Ovary (tissue), 9 donors: ENCODE measurements around the gene TBPL2. TPM values are rescaled to one million over a fixed set of nuclear protein-coding genes. Genes with fewer than 3 reads are reported as not detected.
"Not testable (repeated sequence)": the region's sequence is repeated elsewhere in the genome, so short reads cannot be mapped to it uniquely, and the experiment has no call there.

Experiments used
- DNase-seq, 5 donors: peaks; one replicate each; pipeline ENCODE4 v3.0.0-alpha.2; 2019 to 2020
- H3K27ac ChIP-seq, 2 donors: fragments of 200-600 bp; one replicate each; pipeline versions ENCODE4 v1.5.1 to v1.8.0; 2019 to 2022
- H3K27me3 ChIP-seq: fragments of 200-600 bp; one replicate; pipeline ENCODE4 v1.8.0; 2022
- H3K36me3 ChIP-seq: fragments of 200-600 bp; sonication (generic); one replicate; pipeline ENCODE4 v1.5.1; 2019
- H3K4me1 ChIP-seq: one replicate; pipeline ENCODE4 v1.8.1; 2013; ENCODE audit warnings: mild to moderate bottlenecking, moderate library complexity; ENCODE audit not compliant: insufficient read depth
- H3K4me3 ChIP-seq: fragments of 200-600 bp; sonication (generic); one replicate; pipeline ENCODE4 v1.5.1; 2017
- H3K9me3 ChIP-seq, 2 donors: fragments of 200-600 bp in 1 of 2; sonication (generic) in 1 of 2; one replicate each; pipeline versions ENCODE4 v1.5.1 to v1.8.1; 2013 to 2019; ENCODE audit warnings: mild to moderate bottlenecking in 1 of 2, moderate library complexity in 1 of 2
- EP300 ChIP-seq: sonication (generic); formaldehyde crosslinking; IDR thresholded peaks from one replicate; pipeline ENCODE4 v1.6.1; 2017; ENCODE audit warnings: antibody characterized with exemption
- POLR2A ChIP-seq: fragments of 450-650 bp; IDR thresholded peaks from one replicate; pipeline ENCODE4 v1.6.1; 2017; ENCODE audit warnings: antibody characterized with exemption, mild to moderate bottlenecking, moderate library complexity
- WGBS, 3 donors: extraction: QIAGEN DNeasy Blood & Tissue Kit in 1 of 3; methylation state at CpG; one replicate each; pipeline versions ENCODE4 v1.1.5 to v1.1.7; 2013 to 2017; 5-methylcytosine and 5-hydroxymethylcytosine counted together
- intact Hi-C, 4 donors: fragments of 100-400 bp; cut with DNase I; formaldehyde crosslinking; loops; one replicate each; pipeline versions ENCODE4 v1.11.0 to v1.15.1; 2022 to 2023
- polyA plus RNA-seq, 2 donors: library from polyadenylated mRNA; stranded (reverse); fragments of 200-250 nt in 1 of 2; fragments of 350-450 nt in 1 of 2; fragmentation: Illumina TruSeq in 1 of 2; extraction: RNeasy Lipid Tissue Mini Kit (QIAGEN cat#74804) in 1 of 2; gene quantifications; one replicate each; pipeline ENCODE4 v1.2.3, GENCODE V29; 2013 to 2014
- total RNA-seq, 7 donors: library from RNA; depleted of rRNA in 2 of 7; stranded (reverse); fragments of >200 nt in 2 of 7; fragmentation: NEBNext Ultra II Directional in 3 of 7; extraction: Animal tissue kit (Norgen Biotek cat#: 25700) in 3 of 7; gene quantifications; one replicate each; pipeline versions ENCODE4 v1.1.0 to v1.2.4, GENCODE V29; 2016 to 2023
- TF ChIP-seq, protein P1 (sequence below), 3 donors: fragments of 450-650 bp in 2 of 3; fragments of 200-600 bp in 1 of 3; IDR thresholded peaks; one replicate each; pipeline versions ENCODE4 v1.5.1 to v1.8.0; 2016 to 2022; ENCODE audit warnings: antibody characterized with exemption in 3 of 3, mild to moderate bottlenecking in 1 of 3
- donor health status: DM: no; HTN: no; CAD: no; lungs with moderate emphysema.
- donor health status: DM: no; HTN: no; CAD: no.
- donor health status: Bipolar disorder and iron deficiency.
- donor health status: DM: yes; HTN: yes; CAD: no.
- donor health status: DM: no; HTN: no; CAD: no.
- donor health status: DM: yes; HTN: yes; CAD: no.

Gene TBPL2
- total and polyA plus RNA-seq, 9 donors: 0.05 TPM; not detected in 8

GRCh38 chr14:55426891-55427290 lies 13.5 kb downstream of the TBPL2 start:
- H3K4me3 ChIP-seq: no peak overlapping the region
- no peak overlapping the region for H3K27ac ChIP-seq
- intact Hi-C loops: no loop called here
- no peak for DNase-seq
- TF ChIP-seq EP300 (no peak), POLR2A (no peak)
- TF ChIP-seq, protein P1, sequence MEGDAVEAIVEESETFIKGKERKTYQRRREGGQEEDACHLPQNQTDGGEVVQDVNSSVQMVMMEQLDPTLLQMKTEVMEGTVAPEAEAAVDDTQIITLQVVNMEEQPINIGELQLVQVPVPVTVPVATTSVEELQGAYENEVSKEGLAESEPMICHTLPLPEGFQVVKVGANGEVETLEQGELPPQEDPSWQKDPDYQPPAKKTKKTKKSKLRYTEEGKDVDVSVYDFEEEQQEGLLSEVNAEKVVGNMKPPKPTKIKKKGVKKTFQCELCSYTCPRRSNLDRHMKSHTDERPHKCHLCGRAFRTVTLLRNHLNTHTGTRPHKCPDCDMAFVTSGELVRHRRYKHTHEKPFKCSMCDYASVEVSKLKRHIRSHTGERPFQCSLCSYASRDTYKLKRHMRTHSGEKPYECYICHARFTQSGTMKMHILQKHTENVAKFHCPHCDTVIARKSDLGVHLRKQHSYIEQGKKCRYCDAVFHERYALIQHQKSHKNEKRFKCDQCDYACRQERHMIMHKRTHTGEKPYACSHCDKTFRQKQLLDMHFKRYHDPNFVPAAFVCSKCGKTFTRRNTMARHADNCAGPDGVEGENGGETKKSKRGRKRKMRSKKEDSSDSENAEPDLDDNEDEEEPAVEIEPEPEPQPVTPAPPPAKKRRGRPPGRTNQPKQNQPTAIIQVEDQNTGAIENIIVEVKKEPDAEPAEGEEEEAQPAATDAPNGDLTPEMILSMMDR (IDR thresholded peaks at IDR 0.05): no peak
- no peaks in the 10 kb centered on the region for H3K9me3 ChIP-seq
- no peaks in the 10 kb centered on the region for H3K36me3 ChIP-seq
- no peaks in the 10 kb centered on the region for H3K4me1 ChIP-seq
- WGBS, 3 donors: 75 to 77% (median 76%) methylated on average over 4 of the region's 4 CpGs
- no peaks in the 10 kb centered on the region for H3K27me3 ChIP-seq

- Histone ChIP-seq H3K4me3 (no peak overlapping the region), H3K4me1 (no peaks in the 10 kb centered on the region), H3K27ac (no peak overlapping the region), H3K36me3 (no peaks in the 10 kb centered on the region), H3K9me3 (no peaks in the 10 kb centered on the region), H3K27me3 (no peaks in the 10 kb centered on the region)
- intact Hi-C loops: no loop called here
- no peak for TF ChIP-seq POLR2A
- TF ChIP-seq, protein P1 (IDR thresholded peaks at IDR 0.05): no peak
- no peak for TF ChIP-seq EP300
- DNase-seq: no peak
- WGBS, 3 donors: 83 to 87% (median 84%) methylated on average over 1 of the region's 1 CpG
These were observed 15.3 kb downstream of the TBPL2 start for GRCh38 chr14:55425091-55425490.

DNA sequence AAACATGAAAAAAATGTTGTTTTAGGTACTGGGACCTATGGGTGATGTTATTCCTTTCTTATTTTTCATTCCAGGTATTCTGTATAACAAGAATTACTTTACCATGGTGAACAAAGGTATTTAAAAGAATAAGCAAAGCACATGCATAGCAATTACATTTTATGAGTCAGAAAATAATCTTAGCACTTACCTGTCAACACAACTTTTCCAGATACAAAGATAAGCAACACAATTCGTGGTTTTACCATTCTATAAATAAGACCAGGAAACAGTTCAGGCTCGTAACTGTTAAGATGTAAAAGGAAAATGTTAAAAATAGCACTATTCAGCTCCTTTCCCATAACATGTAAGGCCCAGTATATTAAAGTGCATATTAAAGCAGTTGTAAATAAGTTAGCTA lies 16.4 kb downstream of the TBPL2 start:
- H3K27ac ChIP-seq: no peak overlapping the region
- DNase-seq: no peak
- 42 to 54% (median 52%) methylated on average over 2 of the region's 2 CpGs for WGBS, 3 donors
- no peaks in the 10 kb centered on the region for H3K36me3 ChIP-seq
- no peaks in the 10 kb centered on the region for H3K4me1 ChIP-seq
- no peaks in the 10 kb centered on the region for H3K9me3 ChIP-seq
- TF ChIP-seq, protein P1 (IDR thresholded peaks at IDR 0.05): no peak
- no peak for TF ChIP-seq POLR2A
- no peak for TF ChIP-seq EP300
- intact Hi-C loops: no loop called here
- H3K4me3 ChIP-seq: no peak overlapping the region
- no peaks in the 10 kb centered on the region for H3K27me3 ChIP-seq

- intact Hi-C loops, H3K4me3 ChIP-seq, H3K36me3 ChIP-seq, H3K27me3 ChIP-seq, H3K9me3 ChIP-seq, H3K4me1 ChIP-seq, DNase-seq, H3K27ac ChIP-seq: not testable (repeated sequence)
- WGBS, 3 donors: 89 to 92% (median 89%) methylated on average over 11 of the region's 11 CpGs
These were observed 18.1 kb downstream of the TBPL2 start for GRCh38 chr14:55422338-55422737.

DNA sequence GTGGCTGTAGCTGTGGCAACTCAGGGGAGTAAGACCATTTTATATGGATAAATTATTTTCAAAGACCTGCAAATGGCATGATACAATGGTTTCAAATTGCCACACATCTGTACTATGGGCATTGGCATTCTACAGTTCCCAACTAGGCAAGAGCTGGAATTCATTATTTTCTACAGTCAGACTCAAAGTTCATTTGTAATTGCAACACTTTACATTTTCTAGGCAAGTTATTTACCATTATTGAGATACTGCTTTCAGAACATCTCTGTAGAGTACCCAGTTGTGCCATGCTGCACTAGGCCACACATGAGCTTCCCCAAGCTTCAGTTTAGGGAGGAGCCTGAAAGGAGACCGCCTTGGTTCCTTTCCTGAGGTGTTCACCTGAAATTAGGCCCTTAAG lies 20.8 kb downstream of the TBPL2 start:
- H3K27ac ChIP-seq: no peak overlapping the region
- no peaks in the 10 kb centered on the region for H3K36me3 ChIP-seq
- no peaks in the 10 kb centered on the region for H3K27me3 ChIP-seq
- DNase-seq: no peak
- H3K9me3 ChIP-seq: no peaks in the 10 kb centered on the region
- TF ChIP-seq, protein P1 (IDR thresholded peaks at IDR 0.05): no peak
- no peak for TF ChIP-seq POLR2A
- no peak for TF ChIP-seq EP300
- intact Hi-C loops: no loop called here
- WGBS, 3 donors: 88 to 97% (median 94%) methylated on average over 1 of the region's 1 CpG
- no peaks in the 10 kb centered on the region for H3K4me1 ChIP-seq
- no peak overlapping the region for H3K4me3 ChIP-seq
